SHP77 treated with DMSO at 0.1 percent for 48 hours (cell line): Measurements from ENCODE around the gene CLEC10A.
A peak's percentile ranks its signal among the peaks of the same experiment; 100 is the strongest.
"Not testable (repeated sequence)": the region's sequence is repeated elsewhere in the genome, so short reads cannot be mapped to it uniquely, and the experiment has no call there.

Experiments used
- DNase-seq: peaks from one replicate; lab custom pipeline; 2025; lab: John Stamatoyannopoulos, UW

Gene CLEC10A

DNA sequence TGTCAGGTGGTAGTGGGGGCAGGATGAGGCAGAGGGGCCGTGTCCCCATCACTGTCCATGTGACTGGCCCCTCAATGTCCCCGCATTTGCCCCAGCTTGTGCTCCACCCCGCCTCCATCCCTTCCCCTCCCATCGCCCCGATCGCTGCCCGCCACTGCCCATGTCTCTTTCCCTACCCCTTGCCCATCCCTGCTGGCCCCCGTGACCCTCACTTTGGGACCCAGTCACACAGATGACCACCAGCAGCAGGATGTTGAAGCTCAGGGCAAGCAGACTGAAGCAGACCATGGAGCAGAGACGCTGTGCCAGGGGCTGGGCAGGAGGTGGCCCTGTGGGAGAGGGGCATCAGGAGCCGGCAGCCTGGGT, 28.5 kb upstream of the CLEC10A start:
- no peak for DNase-seq

DNA sequence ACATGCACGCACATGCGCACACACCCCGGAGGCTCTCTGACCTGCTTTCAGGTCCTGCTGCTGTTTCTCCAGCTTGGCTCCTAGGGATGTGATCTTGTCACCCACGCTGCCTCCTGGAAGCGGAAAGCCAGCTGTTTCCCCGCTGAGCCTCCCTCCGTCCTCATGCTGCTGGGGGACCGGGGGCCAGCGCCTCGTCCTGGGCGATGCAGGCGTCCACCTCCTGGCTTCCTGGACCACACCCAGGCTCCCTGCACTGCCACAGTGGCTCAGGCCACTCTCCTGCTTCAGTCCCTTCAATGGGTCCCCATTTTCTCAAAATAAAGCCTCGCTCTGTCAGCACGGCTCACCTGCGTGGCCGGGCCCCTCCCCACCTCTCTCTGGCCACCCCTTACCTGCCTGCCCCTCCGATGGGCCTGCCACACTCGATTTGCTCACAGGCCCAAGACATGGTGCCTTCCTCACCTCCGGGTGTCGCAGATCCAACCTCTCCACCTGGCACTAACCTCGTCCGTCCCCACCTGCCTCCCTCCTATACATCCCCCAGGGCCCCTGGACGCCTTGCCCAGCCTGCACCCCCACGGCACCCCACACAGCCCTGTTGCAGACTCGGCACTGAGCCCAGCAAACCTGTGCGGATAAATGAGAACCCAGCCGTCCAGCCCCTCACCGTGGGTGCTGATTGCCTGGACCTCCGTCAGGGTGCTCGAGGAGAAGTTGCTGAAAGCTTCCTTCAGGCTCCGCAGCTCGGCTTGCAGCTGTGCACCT, 27.9 kb upstream of the CLEC10A start:
- DNase-seq: no peak

DNA sequence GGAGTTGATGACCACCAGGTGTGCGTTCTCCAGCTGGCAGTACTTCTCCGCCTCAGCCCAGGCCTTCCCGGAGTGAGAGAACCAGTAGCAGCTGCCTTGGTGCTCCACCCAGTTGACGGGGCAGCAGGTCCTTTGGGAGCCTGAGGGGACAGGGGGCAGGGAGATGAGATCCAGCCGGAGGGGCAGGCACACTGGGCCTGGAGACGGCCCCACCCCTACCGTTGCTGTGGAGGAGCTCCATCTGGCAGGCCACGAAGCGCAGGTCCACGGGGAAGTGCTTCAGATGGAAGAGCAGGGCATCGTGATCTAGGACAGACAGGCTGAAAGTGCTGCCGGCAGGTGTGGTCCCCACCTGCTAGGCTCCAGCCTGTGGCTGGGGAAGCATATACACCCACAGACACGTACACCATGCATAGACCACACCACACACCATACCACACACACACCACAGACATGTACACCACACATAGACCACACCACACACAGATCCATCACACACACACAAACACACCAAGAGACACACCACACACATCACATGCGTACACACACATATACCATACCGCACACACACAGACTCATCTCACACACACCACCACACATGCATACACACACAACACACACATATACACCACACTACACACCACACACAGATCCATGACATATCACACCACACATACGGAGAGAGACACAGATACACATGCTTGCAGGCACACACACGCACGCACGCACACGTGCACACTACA, 27.1 kb upstream of the CLEC10A start:
- DNase-seq: peak; percentile 44

DNA sequence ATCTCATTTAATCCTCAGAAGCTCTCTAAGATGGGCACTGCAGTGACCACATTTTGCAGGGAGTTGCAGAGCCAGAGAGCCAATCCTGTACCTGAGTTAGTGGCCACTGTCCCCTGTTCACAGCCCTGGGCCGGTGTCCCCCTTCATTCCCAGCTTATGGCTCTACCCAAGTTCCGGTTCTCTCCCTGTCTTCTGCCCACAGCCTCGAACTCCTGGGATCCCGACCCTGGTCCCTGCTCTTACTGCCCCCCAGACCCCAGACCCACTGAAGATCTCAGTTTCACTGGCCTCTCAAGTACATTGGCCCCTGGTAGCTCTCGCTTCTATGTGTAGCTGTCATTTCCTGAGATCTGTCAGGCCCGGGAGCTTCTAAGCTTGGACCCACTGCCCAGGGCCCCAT, 22.4 kb upstream of the CLEC10A start:
- no peak for DNase-seq

DNA sequence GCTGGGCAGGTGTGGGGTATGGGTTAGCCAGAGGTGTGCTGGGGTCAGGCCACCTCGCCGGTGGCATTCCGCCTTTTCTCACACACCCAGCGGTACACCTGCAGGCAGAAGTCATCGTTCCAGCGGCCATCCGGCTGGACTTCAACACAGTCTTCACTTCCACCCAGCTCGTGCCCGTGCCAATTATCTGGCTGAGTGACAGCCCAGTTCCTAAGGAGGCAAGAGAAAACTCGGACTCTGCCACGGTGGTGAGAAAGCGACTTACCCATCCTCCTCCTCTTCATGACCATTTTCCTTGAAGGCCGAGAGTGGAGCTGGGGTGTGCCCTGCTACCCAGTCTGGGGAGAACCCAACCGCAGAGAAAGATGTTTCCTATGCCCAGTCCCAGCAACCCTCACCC, 21.5 kb upstream of the CLEC10A start:
- no peak for DNase-seq

DNA sequence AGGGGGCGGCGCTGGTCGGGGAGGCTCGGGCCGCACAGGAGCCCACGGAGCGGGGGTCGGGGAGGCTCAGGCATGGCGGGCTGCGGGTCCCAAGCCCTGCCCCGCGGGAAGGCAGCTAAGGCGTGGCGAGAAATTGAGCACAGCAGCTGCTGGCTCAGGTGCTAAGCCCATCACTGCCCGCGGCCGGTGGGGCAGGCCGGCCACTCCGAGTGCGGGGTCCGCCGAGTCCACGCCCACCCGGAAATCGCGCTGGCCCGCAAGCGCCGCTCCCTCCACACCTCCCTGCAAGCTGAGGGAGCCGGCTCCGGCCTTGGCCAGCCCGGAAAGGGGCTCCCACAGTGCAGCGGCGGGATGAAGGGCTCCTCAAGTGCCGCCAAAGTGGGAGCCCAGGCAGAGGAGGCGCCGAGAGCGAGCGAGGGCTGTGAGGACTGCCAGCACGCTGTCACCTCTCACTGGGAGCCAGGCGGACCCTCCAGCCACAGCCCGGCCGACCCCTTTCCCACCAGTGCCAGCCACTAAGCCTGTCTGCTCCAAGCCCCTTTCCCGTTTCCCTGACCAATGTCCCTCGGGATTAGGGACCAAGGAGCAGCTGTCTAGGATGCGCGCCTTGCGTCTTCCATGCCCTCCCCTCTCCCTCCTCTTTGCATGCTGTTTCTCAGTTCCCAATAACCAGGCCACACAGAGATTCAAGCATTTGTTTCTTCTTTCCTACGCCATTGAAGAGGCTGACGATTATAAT, 20.8 kb upstream of the CLEC10A start:
- DNase-seq: not testable (repeated sequence)

DNA sequence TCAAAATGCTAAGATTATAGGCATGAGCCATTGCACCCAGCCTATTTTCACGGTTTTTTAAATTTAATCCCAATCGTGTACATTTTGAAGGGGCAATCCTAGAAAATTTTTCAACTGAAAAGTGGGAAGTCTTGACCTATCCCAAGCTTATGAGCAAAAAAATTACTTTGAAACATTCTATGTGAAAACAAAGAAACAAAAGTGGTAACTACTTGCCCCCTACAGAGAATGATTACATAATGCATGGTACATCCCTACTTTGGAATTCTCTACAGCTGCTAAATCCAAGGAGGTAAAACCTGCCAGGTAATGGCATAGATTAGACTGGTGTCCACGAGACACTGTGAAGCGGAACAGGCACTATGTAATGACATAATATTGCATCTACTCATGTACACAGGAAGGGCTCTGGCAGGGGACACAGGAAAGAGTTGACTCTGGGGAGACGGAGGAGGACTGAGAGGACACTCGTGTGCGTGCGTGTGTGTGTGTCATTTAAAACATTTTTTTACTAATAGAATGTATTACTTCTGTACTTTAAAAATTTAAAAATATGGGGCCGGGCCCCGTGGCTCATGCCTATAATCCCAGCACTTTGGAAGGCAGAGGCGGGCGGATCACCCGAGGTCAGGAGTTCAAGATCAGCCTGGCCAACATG, 18.9 kb upstream of the CLEC10A start:
- no peak for DNase-seq

DNA sequence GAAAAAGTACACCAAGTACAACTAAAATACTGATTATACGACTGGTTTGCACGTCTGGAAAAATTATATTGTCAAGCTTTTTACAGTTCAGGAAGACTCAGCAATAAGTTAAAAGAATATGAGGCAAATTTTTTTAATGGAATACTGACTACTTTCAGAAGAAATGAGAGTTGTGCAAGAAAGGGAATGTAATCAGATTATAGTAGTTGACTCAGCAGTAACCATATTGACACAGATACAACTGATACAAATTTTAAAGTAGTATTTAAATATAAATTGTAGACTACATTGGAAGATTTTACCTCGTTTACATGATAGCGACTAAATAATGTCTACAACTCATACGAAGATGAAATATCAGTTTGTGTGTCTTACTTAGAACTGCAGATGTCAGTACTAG, 17.9 kb upstream of the CLEC10A start:
- DNase-seq: no peak

DNA sequence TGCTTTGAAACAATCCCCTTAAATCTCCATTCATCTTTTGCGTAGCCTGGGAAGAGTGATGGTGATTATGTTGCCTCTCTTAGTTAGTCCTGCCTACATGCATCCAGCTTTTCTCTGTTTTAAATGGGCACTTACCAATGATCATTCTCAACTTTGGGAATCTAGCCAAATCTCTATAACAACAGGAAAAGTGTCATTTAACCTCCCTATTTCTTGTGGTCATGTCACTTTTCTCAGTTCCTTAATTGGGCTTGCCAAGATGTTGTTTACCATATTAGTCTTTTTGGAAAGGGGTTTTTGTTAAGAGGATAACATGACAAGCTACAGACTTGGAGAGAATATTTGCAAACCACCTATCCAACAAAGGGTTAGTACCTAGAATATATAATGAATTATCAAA, 15.6 kb upstream of the CLEC10A start:
- no peak for DNase-seq

DNA sequence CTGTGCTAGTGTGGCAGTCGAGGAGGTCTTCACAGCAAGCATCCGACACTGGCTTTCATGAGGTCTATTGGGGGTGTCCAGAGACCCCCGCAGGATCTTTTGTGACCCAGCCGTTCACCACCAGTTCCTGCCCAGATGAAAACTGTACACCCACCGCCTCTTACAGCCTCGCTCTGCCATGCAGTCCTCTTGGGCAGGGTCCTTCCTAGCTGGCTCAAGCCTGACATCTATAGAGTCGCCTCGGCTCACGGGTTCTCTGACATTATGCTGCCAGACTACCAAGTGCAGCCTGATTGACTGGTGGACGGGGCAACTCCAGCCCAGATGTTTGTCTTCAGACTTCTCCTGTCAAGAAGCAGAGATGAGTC, 14.6 kb upstream of the CLEC10A start:
- no peak for DNase-seq

DNA sequence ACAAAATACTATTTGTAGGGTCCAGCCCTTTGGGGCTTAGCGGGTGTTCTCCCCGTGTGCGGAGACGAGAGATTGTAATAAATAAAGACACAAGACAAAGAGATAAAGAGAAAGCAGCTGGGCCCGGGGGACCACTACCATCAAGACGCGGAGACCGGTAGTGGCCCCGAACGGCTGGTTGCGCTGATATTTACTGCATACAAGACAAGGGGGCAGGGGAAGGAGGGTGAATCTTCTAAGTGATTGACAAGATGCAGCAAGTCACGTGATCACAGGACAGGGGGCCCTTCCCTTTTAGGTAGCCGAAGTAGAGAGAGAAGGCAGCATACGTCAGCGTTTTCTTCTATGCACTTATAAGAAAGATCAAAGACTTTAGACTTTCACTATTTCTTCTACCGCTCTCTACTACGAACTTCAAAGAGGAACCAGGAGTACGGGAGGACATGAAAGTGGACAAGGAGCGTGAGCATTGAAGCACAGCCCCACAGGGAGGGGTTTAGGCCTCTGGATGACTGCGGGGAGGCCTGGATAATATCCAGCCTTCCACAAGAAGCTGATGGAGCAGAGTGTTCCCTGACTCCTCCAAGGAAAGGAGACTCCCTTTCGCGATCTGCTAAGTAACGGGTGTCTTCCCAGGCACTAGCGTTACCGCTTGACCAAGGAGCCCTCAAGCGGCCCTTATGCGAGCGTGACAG, 11.4 kb upstream of the CLEC10A start:
- DNase-seq: not testable (repeated sequence)

DNA sequence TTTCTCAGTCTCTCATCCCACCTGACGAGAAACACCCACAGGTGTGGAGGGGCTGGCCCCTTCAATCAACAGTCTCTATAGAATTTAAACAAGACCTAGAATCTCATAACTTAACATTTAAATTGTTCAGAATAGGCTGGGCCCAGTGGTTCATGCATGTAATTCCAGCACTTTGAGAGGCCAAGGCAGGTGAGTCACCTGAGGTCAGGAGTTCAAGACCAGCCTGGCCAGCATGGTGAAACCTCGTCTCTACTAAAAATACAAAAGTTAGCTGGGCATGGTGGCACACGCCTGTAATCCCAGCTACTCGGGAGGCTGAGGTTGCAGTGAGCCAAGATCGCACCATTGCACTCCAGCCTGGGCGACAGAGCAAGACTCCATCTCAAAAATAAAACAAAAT, 9.5 kb upstream of the CLEC10A start:
- DNase-seq: not testable (repeated sequence)

DNA sequence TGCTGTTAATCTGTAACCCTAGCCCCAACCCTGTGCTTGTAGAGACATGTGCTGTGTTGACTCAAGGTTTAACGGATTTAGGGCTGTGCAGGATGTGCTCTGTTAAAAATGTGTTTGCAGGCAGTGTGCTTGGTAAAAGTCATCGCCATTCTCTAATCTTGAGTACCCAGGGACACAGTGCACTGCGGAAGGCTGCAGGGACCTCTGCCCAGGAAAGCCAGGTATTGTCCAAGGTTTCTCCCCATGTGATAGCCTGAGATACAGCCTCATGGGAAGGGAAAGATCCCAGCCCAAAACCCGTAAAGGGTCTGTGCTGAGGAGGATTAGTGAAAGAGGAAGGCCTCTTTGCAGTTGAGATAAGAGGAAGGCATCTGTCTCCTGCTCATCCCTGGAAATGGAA, 8.4 kb upstream of the CLEC10A start:
- DNase-seq: not testable (repeated sequence)

DNA sequence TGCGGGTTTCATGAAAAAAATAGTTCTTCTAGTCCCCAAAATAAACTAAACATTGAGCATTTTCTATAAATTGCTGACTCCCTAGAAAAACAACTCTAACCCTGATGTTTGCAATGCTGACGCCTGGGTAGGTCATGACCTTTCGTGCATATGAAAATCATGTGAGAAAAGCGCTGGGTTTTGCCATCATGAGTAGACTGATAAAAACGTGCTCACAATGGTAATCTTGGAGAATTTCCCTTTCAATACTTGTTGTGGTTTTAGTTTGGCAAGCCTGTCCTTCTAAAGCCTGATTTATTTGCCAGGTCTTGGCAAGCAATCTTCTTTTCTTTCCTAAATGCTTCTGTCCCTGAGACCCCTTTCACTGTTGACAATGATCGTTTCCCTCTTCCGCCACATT, 4.0 kb upstream of the CLEC10A start:
- DNase-seq: no peak

DNA sequence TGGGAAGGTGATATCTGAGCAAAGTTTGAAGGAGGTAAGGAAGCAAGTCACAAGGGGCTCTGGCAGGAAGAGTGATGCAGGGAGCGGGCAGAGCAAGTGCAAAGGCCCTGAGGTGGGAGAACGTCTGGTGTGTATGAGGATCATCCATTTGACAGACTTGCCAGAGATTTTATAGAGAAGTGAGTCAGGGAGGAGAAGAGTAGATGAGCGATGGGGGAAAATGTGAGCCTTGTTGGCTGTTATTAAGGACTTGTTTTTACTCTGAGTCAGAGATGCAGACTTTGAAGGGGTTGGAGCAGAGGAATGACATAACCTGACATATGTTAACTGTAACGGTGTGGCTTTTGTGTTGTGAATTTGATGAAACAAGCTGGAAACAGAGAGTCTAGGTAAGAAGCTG, 3.5 kb upstream of the CLEC10A start:
- no peak for DNase-seq

DNA sequence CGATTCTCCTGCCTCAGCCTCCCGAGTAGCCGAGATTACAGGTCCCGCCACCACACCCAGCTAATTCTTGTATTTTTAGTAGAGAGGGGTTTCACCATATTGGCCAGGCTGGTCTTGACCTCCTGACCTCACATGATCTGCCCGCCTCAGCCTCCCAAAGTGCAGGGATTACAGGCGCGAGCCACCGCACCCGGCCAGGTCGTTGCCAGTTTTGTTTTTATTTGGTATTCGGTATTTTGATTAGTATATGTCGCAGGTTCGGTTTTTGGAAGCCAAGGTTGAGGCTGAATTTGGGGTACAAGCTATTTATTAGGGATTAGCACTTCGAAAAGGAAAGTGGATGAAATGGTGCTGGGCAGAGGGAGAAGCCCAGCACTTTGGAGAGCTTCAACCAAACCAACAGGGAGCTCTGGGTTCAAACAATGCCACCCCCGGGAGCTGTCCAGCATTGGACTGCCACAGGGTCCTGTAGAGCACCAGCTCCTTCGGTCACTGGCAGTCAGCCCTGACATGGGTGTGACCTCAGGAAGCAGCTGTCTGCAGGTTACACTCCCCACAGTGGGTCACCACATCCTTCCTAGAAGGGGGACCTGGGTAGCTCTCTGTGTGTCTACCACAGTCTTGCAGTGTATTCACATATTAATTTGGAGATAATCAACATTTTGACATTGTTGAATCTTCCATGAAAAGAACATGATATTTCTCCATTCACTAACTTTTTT, 1.5 kb upstream of the CLEC10A start:
- DNase-seq: no peak

DNA sequence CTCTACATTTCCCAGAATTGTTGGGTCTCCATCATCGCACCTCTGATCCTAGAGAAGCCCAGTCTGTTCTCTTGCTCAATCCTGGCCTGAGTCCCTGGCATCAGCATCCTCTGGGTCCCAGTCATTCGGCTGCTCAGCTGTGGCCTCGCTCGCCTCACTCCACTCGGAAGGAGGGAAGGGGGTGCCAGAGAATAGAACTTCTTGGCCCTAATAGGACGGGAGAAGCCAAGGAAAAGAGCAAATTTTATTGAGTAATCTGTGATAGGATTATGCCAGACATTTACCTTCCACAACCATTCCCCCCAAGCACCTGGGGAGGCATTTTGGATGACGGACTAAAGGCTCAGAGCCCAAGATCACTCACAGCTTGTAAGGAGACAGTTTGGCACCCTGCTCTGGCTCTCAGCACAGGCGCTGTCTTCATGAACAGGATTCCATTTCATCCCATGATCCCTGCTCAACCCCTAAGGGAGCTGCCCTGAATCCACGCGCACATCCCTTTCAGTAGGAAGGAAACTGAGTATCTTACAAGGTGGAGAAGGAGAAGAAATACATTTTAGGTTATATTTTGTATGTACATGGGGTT, 498 bp upstream of the CLEC10A start:
- DNase-seq: no peak

DNA sequence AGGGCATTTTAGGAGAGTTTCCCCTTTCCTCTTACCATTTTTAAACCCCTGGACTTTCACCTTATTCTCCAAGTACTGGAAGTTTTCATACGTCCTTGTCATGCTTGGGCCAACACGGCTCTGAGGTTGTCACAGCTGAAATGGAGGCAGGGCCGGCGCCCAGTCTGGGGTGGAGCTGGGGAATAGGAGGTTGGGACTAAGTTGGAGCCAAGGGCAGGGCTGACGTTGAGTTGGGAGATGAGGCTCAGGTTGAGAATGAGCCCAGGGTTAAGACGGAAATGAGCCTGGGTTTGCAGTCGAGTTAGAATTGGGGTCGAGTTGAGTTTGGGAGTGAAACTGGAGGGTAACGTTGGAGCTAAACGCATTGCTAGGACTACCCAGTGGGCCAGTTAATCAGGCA, 1.3 kb downstream of the CLEC10A start:
- DNase-seq: no peak

DNA sequence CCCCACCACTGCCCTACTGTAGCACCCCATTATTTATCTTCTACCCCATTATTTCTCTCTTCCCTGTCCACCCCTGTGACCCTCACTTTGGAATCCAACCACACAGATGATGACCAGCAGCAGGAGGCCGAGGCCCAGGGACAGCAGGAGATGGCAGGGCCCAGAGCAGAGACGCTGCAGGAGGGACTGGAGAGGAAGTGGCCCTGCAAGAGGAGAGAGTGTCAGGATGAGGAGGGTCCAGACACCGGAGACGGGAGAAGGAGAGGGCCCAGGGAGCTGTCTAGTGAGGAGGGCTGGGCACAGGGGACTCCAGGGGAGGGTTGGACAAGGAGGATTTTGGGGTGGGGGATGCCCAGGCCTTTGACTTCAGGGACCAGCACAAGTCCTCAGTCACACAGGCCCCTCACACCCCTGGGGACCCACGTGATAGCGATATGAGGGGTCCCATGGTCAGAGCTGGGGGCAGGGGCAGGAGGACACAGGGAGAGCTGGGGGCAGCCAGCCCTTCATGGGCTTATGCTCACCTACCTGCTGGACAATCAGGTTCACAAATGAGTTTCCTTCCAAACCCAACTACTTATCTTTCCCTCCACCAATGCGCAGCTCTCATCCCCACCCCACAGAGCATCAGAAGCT, 2.0 kb downstream of the CLEC10A start:
- DNase-seq: no peak

DNA sequence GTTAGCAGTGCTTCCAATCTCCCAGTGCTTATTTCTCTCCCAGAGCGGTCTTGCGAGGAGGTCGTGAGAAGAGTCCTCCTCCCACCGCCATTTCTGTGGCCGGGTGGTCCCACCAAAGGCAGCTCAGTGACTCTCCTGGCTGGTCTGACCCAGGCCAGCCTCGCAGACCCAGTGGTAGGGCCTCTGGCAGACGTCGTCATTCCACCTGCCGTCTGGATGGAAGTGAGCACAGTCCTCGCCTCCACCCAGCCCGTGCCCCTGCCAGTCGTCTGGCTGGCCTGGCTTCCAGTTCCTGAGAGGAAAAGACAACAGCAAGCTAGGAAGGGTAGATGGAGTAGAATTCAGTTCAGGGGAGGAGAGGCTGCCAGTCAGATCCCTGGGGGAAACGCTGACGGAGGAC, 5.1 kb downstream of the CLEC10A start:
- DNase-seq: no peak
